Measurements from ENCODE around the gene CROCC2.

CROCC2 gene

DNA sequence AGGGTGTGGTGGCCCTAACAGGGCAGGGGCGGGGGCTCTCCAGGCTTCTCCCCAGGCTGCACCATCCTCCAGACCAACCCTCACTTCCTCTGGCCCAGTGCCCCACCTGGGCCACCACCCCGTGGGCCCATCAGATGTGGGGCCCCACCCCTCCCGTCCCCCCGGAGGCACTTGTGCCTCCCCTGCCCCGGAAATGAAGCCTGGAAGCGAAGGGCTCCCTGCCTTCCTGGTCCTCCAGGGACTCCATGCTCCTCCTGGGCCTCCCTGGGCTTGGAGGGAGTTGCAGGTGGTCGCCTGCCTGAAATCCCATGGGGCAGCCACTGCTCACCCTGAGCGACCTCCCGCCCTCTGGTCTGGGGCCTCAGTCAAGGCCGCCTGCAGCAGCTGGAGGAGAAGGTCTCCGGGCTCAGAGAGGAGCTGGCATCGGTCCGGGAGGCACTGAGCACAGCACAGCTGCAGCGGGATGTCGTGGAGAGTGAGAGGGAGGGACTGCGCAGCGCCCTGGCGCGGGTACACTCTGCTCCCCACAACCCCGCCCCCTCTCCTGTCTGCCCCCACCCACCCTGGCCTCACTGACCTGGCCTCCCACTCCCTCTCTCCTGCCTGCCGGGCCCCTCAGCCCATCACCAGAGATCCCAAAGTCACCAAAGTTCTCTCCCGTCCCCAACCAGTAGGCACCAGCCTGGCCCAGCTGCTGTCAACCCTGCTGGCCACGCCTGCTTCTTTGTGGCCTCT, 28.0 kb downstream of the CROCC2 start:
- no peak for DNase-seq (ENCODE audit: low read depth)

- DNase-seq (ENCODE audit: low read depth) = no peak
Observed at GRCh38 chr2:240934701-240935102, 28.6 kb downstream of the CROCC2 start.

GRCh38 chr2:240935103-240935876, 29.2 kb downstream of the CROCC2 start:
- DNase-seq (ENCODE audit: low read depth) = no peak

GRCh38 chr2:240936106-240936505, 30.0 kb downstream of the CROCC2 start:
- no peak for DNase-seq (ENCODE audit: low read depth)

GRCh38 chr2:240946046-240946445, 39.9 kb downstream of the CROCC2 start:
- DNase-seq (ENCODE audit: low read depth) = no peak

- peak; percentile 55 for DNase-seq (ENCODE audit: low read depth)
Observed at GRCh38 chr2:240946654-240947053, 40.5 kb downstream of the CROCC2 start.

GRCh38 chr2:240947176-240947575, 41.0 kb downstream of the CROCC2 start:
- DNase-seq (ENCODE audit: low read depth) = no peak

GRCh38 chr2:240947607-240948006, 41.5 kb downstream of the CROCC2 start:
- no peak for DNase-seq (ENCODE audit: low read depth)

- no peak for DNase-seq (ENCODE audit: low read depth)
Observed at GRCh38 chr2:240948086-240948485, 42.0 kb downstream of the CROCC2 start.

GRCh38 chr2:240948905-240949790, 43.0 kb downstream of the CROCC2 start:
- no peak for DNase-seq (ENCODE audit: low read depth)

- no peak for DNase-seq (ENCODE audit: low read depth)
Observed at GRCh38 chr2:240949791-240950705, 43.9 kb downstream of the CROCC2 start.

GRCh38 chr2:240951045-240951594, 45.0 kb downstream of the CROCC2 start:
- no peak for DNase-seq (ENCODE audit: low read depth)

- DNase-seq (ENCODE audit: low read depth) = no peak
Observed at GRCh38 chr2:240952496-240953246, 46.5 kb downstream of the CROCC2 start.

DNA sequence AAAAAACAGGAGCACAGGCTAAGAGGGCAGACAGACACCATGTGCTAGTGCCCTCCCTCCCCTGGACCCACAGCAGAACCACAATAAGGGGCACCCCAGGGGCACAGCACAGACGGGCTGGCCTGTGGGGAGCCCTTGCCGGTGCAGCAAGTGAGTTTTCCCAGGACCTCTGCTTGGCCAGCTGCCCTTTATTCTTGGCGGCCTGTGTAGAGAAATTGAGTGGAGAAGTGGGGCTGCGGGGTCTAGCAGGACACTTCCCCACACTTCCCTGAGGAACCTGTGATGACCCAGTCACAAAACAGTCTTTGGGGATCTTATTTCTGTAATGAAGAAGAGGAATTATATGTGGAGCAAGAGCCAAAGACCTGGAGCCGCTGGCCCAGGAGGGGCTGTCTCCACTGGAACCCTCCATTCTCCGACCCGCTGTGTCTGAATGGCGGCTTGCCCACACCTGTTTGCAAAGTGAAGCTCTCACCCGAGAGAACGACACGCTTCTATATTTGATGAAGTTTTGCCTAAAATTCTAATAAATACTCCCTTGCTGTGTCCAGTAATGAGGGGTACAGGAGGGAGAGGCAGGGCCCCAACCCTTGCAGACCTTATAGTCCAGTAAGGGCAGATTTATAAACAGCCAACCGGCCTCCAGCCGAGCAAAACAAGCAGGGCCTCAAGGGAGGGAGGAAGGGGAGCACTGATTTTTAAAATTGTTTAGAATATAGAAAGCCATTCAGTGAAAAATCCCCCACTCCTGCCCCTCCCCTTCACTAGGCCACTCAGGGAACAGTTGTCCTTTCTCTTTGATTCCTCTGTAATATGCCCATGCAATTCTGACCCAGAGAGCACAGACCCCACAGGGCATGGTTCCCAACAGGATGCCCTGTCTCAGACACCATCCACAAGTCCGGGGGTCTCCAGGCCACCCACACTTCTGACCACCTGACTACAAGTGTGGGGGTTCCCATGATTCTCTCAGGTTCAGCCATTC, 47.6 kb downstream of the CROCC2 start:
- DNase-seq (ENCODE audit: low read depth) = no peak

DNA sequence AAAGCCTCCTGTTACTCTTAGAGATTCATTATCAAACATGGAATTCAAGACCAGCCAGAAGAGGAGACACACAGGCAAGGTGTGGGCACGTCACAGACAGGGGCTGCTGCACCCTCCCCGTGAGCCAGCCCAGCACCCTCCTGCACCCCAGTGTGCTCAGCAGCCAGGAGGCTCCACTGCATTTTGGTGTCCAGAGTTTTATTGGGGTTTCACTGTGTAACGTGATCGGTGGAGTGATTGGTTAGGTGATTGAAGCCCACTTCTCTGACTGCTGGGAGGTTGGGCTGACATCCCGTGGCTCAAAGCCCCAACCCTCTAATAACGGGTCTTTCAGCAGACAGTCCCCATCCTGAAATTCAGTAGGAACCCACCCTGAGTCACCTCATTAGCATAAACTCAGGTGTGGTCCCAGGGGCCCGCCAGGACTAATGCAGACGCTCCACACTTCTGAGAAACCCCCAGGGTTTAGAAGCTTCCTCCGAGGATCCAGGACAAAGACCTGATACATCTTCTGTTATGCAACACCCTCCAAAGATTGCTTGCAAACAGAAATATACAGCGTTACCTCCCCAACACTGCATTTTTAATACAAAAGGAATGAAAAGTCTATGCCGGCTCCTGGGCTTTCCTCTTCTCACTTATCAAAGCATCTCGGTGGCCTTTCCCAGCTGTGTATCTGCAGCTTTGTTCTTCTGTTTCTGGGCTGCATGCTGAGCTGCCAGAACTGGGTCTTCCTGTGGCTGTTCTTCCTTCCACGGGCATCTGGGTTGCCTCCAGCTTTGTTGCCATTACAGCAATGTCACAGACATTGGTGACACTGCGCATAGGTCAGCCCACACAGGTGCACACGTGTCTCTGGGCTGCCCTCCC, 48.5 kb downstream of the CROCC2 start:
- no peak for DNase-seq (ENCODE audit: low read depth)

- DNase-seq (ENCODE audit: low read depth) = no peak
Observed at GRCh38 chr2:240955306-240956170, 49.4 kb downstream of the CROCC2 start.

Measured in EH (cell line).